Measurements from ENCODE around the gene SH3PXD2A.

GRCh38 chr10:103635580-103635979, 219.8 kb downstream of the SH3PXD2A start:
- TF ChIP-seq, protein P1, sequence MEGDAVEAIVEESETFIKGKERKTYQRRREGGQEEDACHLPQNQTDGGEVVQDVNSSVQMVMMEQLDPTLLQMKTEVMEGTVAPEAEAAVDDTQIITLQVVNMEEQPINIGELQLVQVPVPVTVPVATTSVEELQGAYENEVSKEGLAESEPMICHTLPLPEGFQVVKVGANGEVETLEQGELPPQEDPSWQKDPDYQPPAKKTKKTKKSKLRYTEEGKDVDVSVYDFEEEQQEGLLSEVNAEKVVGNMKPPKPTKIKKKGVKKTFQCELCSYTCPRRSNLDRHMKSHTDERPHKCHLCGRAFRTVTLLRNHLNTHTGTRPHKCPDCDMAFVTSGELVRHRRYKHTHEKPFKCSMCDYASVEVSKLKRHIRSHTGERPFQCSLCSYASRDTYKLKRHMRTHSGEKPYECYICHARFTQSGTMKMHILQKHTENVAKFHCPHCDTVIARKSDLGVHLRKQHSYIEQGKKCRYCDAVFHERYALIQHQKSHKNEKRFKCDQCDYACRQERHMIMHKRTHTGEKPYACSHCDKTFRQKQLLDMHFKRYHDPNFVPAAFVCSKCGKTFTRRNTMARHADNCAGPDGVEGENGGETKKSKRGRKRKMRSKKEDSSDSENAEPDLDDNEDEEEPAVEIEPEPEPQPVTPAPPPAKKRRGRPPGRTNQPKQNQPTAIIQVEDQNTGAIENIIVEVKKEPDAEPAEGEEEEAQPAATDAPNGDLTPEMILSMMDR (conservative IDR thresholded peaks at IDR 0.05; ENCODE audit: low read depth, low read length) = no peak
- TF ChIP-seq EZH2 (IDR thresholded peaks at IDR 0.05; ENCODE audit: borderline replicate concordance, low read depth, low read length, poor library complexity, severe bottlenecking) = no peak
